HG03442 (cell line): ENCODE measurements around the gene ZMYND10.
A peak's percentile ranks its signal among the peaks of the same experiment; 100 is the strongest.
"Not testable (repeated sequence)": the region's sequence is repeated elsewhere in the genome, so short reads cannot be mapped to it uniquely, and the experiment has no call there.

Experiments used
- ATAC-seq: cut with Tn5 transposase; IDR thresholded peaks from one replicate; pipeline ENCODE4 v1.9.1; 2021; ENCODE audit warnings: mild to moderate bottlenecking, moderate library complexity; ENCODE audit not compliant: unreplicated experiment

The ZMYND10 gene

GRCh38 chr3:50312041-50312440 is 33.5 kb downstream of the ZMYND10 start:
- ATAC-seq: not testable (repeated sequence)

GRCh38 chr3:50304601-50305000 is 40.9 kb downstream of the ZMYND10 start:
- ATAC-seq: no peak

GRCh38 chr3:50303013-50303815 is 42.3 kb downstream of the ZMYND10 start, which contains the start of gene HYAL1:
Gene HYAL1 (minus strand): TSS chr3:50303574. CDS start chr3:50302956, 618 bp downstream.
- no peak for ATAC-seq

GRCh38 chr3:50302095-50303012 is 43.2 kb downstream of the ZMYND10 start:
- no peak for ATAC-seq

DNA sequence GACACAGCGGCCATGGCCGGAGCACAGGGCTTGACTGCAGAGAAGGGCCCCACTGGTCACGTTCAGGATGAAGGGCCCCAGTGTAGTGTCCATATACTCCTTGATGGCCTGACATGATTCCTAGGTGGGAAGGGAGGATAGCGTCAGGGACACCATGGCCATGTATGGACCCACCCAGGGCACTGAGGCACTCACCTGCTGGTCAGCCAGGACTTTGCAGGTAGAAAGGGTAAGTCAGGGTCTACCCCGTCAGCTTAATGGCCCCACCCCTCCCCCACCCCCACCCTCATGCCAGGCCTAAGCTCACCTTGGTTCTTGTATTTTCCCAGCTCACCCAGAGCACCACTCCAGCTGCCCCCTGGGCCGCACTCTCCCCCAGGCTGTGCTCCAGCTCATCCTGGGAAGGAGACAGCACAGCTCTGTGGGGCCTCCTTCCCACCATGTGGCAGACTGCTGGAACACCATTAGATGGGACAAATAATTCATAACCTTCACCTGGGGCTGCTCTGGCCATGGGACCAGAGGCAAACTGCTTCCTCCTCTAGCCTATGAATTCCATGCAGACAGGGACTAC is 44.8 kb downstream of the ZMYND10 start:
- ATAC-seq: no peak

DNA sequence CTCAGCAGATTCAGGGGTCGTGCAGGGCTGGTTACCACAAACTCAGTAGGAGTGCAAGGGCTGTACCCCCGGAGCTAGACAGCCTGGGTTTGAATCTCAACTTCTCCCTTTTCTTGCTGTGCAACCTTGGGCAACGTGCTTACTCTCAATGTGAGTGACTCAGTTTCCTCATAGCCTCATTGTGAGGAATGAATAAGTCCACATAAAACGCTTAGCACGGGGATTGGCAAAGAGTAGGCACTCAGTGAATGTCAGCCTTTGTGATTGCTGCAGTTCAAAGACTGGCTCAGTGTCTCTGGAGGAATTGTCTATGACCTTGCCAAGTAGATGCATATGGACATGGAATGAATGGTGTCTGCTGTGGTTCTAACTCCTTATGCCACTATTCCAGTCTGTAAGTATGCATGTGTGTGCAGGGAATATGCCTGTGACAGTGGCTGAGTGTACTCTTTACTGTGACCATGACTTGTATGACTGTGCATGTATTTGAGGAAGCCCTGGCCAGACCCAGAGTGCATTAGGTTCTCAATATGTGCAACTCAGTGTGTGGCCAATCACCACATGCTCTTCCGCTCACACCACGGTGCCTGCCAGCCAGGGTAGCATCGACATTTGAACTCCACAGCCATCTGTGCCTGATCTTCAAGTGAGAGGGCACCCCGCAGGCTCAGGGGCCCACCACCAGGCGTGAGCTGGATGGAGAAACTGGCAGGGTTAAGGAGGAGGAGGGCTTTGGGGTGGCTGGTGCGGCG is 45.4 kb downstream of the ZMYND10 start:
- ATAC-seq: no peak

- ATAC-seq: no peak
Observed at GRCh38 chr3:50299638-50299928, 45.9 kb downstream of the ZMYND10 start.

- peak; percentile 78 for ATAC-seq
Observed at GRCh38 chr3:50298836-50299637, 46.5 kb downstream of the ZMYND10 start, which contains the start of the genes HYAL3 and NAA80. Gene HYAL3 (minus strand): TSS chr3:50299405. CDS start chr3:50295602, 3,803 bp downstream. Gene NAA80 (minus strand): TSS chr3:50299405. CDS start chr3:50297463, 1,942 bp downstream.

GRCh38 chr3:50297896-50298725 is 47.4 kb downstream of the ZMYND10 start:
- ATAC-seq: no peak

- ATAC-seq: no peak
Observed at GRCh38 chr3:50297384-50297775, 48.2 kb downstream of the ZMYND10 start.

DNA sequence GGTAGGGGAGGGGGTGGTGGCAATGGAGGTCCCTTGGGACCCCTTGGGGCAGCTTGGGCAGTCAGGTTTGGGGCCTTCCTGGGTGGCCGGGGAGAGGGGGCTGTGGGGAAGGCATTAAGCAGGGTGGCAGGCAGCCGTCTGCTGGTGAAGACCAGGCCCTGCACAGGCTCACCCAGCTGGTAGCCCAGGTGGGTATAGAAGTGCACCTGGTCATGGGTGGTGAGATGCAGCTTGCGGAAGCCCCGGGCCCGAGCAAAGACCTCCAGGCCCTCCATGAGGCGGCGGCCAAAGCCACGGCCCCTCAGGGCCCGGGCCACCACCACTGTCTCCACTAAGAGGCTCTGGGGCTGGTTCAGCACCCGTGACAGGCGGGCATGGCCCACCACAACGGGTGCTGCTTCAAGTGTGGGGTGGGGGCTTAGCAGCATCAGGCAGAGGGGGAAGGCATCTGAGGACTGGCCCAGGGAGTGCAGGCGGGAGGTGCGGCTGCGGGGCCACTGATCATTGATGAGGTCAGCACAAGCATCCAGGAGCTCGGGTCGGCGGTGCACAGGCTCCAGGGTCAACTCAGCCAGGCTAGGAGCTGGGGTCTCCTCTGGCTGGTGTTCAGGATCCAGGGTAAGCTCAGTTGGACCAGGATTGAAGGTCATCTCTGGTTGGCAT is 48.7 kb downstream of the ZMYND10 start:
- ATAC-seq: no peak

DNA sequence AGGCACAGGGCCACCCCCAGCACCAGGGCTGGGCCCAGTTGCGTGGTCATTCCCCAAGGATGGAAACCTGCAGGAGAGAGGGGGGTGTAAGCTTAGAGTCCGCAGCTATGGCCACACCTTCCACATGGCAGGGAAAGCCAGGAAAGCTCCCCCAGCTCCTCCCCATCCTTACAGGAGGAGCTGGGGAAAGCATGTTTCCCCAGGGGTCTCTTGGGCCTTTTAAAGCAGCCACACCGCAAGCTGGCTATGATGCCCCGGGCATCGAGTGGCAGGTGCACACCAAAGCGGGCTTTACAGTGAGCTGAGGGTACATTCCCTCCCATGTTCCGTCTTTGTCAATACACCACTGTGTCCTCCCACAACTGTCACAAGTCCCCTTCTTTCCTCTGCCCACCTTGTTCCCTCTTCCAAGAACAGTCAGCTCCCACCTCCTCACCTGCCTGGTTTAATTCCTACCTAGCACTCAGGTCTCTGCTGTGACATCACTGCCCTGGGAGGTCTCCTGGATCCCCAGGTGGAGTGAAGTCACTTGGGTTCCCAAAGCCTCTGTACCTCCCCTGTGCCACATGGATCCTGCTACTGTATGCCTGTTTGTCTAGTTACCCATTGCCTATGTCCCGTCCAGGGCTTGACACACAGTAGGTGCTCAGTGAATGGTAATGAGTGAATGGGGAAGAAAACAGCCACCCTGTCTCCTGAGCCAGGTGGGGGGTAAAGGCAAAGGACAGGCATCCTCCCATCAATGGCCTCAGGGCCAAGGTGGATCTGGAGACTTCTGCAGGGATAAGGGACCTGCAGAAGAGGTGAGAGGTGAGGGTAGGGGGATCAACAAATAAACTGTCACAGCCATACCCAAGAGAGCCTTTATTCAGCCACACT is 49.7 kb downstream of the ZMYND10 start:
- no peak for ATAC-seq

- no peak for ATAC-seq
Observed at GRCh38 chr3:50294492-50295403, 50.8 kb downstream of the ZMYND10 start.

GRCh38 chr3:50294089-50294488 is 51.4 kb downstream of the ZMYND10 start:
- no peak for ATAC-seq

DNA sequence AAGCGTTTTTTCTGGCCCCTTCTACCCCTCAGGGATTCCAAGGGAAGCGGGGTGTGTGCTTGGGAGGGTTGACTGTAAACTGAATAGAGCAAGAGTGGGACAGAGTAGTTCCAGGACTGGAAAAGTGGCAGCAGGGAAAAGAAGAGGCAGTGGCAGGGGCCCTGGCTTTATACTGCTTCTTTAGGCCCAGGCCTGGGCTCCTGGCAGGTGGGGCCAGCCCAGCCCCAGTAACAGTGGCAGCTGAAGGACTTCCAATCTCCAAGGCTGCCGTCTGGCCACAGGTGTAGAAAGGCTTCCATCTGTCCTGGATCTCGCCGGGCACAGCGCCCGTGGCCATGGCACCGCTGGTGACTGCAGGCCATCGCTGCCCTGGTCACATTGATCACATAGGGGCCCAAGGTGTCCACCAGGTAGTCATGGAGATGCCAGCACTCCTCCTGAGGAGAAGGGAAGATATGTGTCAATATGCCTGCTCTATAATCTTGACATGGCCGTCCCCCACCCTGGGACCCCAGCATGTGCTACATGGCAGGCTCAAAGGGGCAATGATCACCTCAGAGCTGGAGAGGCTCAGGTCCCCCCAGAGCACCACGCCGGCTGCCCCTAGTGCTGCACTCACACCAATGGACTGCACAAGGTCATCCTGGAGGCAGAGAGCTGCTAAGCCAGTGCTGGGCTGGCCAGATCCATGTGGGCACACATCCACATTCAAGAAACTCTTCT is 52.3 kb downstream of the ZMYND10 start:
- ATAC-seq: no peak
